H1 (cell line): ENCODE measurements around the gene RASA4B. TPM values are rescaled to one million over a fixed set of nuclear protein-coding genes. Genes with fewer than 3 reads are reported as not detected.
A peak's percentile ranks its signal among the peaks of the same experiment; 100 is the strongest.
"Not testable (repeated sequence)": the region's sequence is repeated elsewhere in the genome, so short reads cannot be mapped to it uniquely, and the experiment has no call there.

ENCODE experiments used
- CTCF ChIA-PET: fragments of 300-600 bp; sonication (Branson Sonifier 250); formaldehyde crosslinking; loops from one replicate; lab custom pipeline; 2021; ENCODE audit not compliant: partially characterized antibody; lab: Charles Lee
- POLR2A ChIA-PET: fragments of 300-600 bp; sonication (Branson Sonifier 250); formaldehyde crosslinking; loops from one replicate; lab custom pipeline; 2021; ENCODE audit warnings: inconsistent platforms; ENCODE audit not compliant: partially characterized antibody; lab: Charles Lee
- DNase-seq, 2 experiments: peaks; one replicate each; pipeline versions ENCODE4 v3.0.0 to v3.0.0-alpha.2; 2010 to 2022; ENCODE audit warnings: low spot score in 2 of 2, low read depth in 1 of 2, mixed read lengths in 1 of 2
- FAIRE-seq: peaks from 2 replicates; lab custom pipeline; 2011; peaks lifted over from hg19 to GRCh38; lab: Jason Lieb, UNC
- H2AFZ ChIP-seq: 2 replicates; pipeline ENCODE4 v1.8.1; 2012; ENCODE audit warnings: low read length, inconsistent platforms
- H2AK5ac ChIP-seq: 2 replicates; pipeline ENCODE4 v1.6.1; 2013; ENCODE audit warnings: low read depth, low read length
- H2BK120ac ChIP-seq: replicated peaks from 2 replicates; pipeline ENCODE3; 2013; ENCODE audit warnings: low read depth, low read length, inconsistent platforms
- H2BK12ac ChIP-seq: 2 replicates; pipeline ENCODE4 v1.6.1; 2013; ENCODE audit warnings: low read depth, low read length
- H2BK15ac ChIP-seq: 2 replicates; pipeline ENCODE4 v1.6.1; 2013; ENCODE audit warnings: low read length
- H2BK20ac ChIP-seq: 2 replicates; pipeline ENCODE4 v1.6.1; 2013; ENCODE audit warnings: low read length
- H2BK5ac ChIP-seq: 2 replicates; pipeline ENCODE4 v1.6.1; 2013; ENCODE audit warnings: low read depth, low read length
- H3K14ac ChIP-seq: 2 replicates; pipeline ENCODE4 v1.6.1; 2013; ENCODE audit warnings: inconsistent platforms; ENCODE audit not compliant: insufficient read length
- H3K18ac ChIP-seq: 2 replicates; pipeline ENCODE4 v1.6.1; 2013; ENCODE audit warnings: low read length; ENCODE audit errors: extremely low read depth
- H3K23ac ChIP-seq: 2 replicates; pipeline ENCODE4 v1.6.1; 2013; ENCODE audit warnings: inconsistent platforms; ENCODE audit not compliant: insufficient read length
- H3K23me2 ChIP-seq: 2 replicates; pipeline ENCODE4 v1.6.1; 2013; ENCODE audit warnings: low read depth, low read length
- H3K27ac ChIP-seq: 2 replicates; pipeline ENCODE4 v1.6.1; 2011; ENCODE audit warnings: low read depth, low read length, inconsistent platforms
- H3K27me3 ChIP-seq, 4 experiments: replicated peaks in 1 of 4; 1 replicate in 1 of 4; 2 replicates in 3 of 4; pipeline versions ENCODE4 v1.6.1 to v1.8.1; 2011 to 2013; ENCODE audit warnings: low read length in 3 of 4, mild to moderate bottlenecking in 3 of 4, inconsistent platforms in 2 of 4, mixed read lengths in 2 of 4, moderate library complexity in 1 of 4; ENCODE audit not compliant: control insufficient read depth in 3 of 4, insufficient read depth in 3 of 4; ENCODE audit errors: extremely low read depth in 1 of 4
- H3K36me3 ChIP-seq, 4 experiments: 2 replicates each; pipeline versions ENCODE4 v1.6.1 to v1.8.1; 2011 to 2013; ENCODE audit warnings: mild to moderate bottlenecking in 4 of 4, low read length in 3 of 4, moderate library complexity in 2 of 4, control low read depth in 1 of 4, inconsistent platforms in 1 of 4; ENCODE audit not compliant: insufficient read depth in 4 of 4, control insufficient read depth in 2 of 4
- H3K4ac ChIP-seq: replicated peaks from 2 replicates; pipeline ENCODE3; 2013; ENCODE audit warnings: low read length, low read depth, mixed read lengths, inconsistent platforms; ENCODE audit not compliant: insufficient read length
- H3K4me1 ChIP-seq, 4 experiments: replicated peaks in 1 of 4; 1 replicate in 1 of 4; 2 replicates in 3 of 4; pipeline versions ENCODE4 v1.6.1 to v1.8.1; 2011 to 2013; ENCODE audit warnings: low read length in 3 of 4, inconsistent platforms in 2 of 4, mixed read lengths in 1 of 4; ENCODE audit not compliant: insufficient read depth in 4 of 4, control insufficient read depth in 3 of 4
- H3K4me2 ChIP-seq, 2 experiments: 2 replicates each; pipeline versions ENCODE4 v1.6.1 to v1.8.1; 2011 to 2013; ENCODE audit warnings: low read depth in 2 of 2, low read length in 2 of 2, control low read depth in 1 of 2, inconsistent platforms in 1 of 2, mild to moderate bottlenecking in 1 of 2; ENCODE audit not compliant: insufficient read depth in 1 of 2
- H3K4me3 ChIP-seq, 4 experiments: fragments of 200-600, 300-600 bp in 1 of 4; sonication (generic), shearing (Covaris generic), sonication (Bioruptor Twin) in 1 of 4; 2 replicates each; pipeline versions ENCODE4 v1.5.1 to v1.8.1; 2011 to 2016; ENCODE audit warnings: low read length in 4 of 4, low read depth in 3 of 4, control low read depth in 2 of 4, inconsistent platforms in 2 of 4, mild to moderate bottlenecking in 2 of 4, mixed read lengths in 1 of 4, moderate library complexity in 1 of 4; ENCODE audit not compliant: insufficient read depth in 2 of 4; ENCODE audit errors: extremely low read depth in 1 of 4
- H3K56ac ChIP-seq: replicated peaks from 2 replicates; pipeline ENCODE3; 2013; ENCODE audit warnings: low read depth, mild to moderate bottlenecking, mixed read lengths, low read length, inconsistent platforms; ENCODE audit not compliant: insufficient read length
- H3K79me1 ChIP-seq: 2 replicates; pipeline ENCODE4 v1.6.1; 2013; ENCODE audit warnings: low read depth, low read length, control low read depth
- H3K79me2 ChIP-seq, 2 experiments: 2 replicates each; pipeline versions ENCODE4 v1.6.1 to v1.8.1; 2012 to 2013; ENCODE audit warnings: low read length in 2 of 2, mild to moderate bottlenecking in 2 of 2, inconsistent platforms in 1 of 2; ENCODE audit not compliant: insufficient read depth in 2 of 2, control insufficient read depth in 1 of 2
- H3K9ac ChIP-seq, 4 experiments: replicated peaks in 1 of 4; 1 replicate in 1 of 4; 2 replicates in 3 of 4; pipeline versions ENCODE4 v1.6.1 to v1.8.1; 2011 to 2013; ENCODE audit warnings: low read depth in 3 of 4, low read length in 3 of 4, control low read depth in 2 of 4, mild to moderate bottlenecking in 2 of 4, moderate library complexity in 2 of 4, inconsistent platforms in 1 of 4; ENCODE audit errors: extremely low read depth in 1 of 4
- H3K9me3 ChIP-seq, 2 experiments: 2 replicates each; pipeline versions ENCODE4 v1.6.1 to v1.8.1; 2012 to 2013; ENCODE audit warnings: mild to moderate bottlenecking in 2 of 2, moderate library complexity in 2 of 2, control low read depth in 1 of 2, inconsistent platforms in 1 of 2, low read depth in 1 of 2, low read length in 1 of 2, mixed read lengths in 1 of 2; ENCODE audit not compliant: insufficient read depth in 2 of 2
- H4K20me1 ChIP-seq, 2 experiments: replicated peaks in 1 of 2; 2 replicates each; pipeline versions ENCODE3 to v1.8.1; 2011 to 2013; ENCODE audit warnings: inconsistent platforms in 2 of 2, low read length in 2 of 2, mild to moderate bottlenecking in 1 of 2; ENCODE audit not compliant: insufficient read depth in 2 of 2, control insufficient read depth in 1 of 2
- H4K5ac ChIP-seq: 2 replicates; pipeline ENCODE4 v1.6.1; 2013; ENCODE audit warnings: low read length, low read depth, mixed read lengths, inconsistent platforms; ENCODE audit not compliant: insufficient read length
- H4K8ac ChIP-seq: 2 replicates; pipeline ENCODE4 v1.8.0; 2013; ENCODE audit warnings: mild to moderate bottlenecking, moderate library complexity, low read length, inconsistent platforms; ENCODE audit not compliant: insufficient read depth; ENCODE audit errors: extremely low read depth
- H4K91ac ChIP-seq: replicated peaks from 2 replicates; pipeline ENCODE3; 2013; ENCODE audit warnings: low read length, mixed read lengths, inconsistent platforms; ENCODE audit not compliant: insufficient read length
- WGBS, 2 experiments: shearing (Covaris generic) in 1 of 2; methylation state at CpG; one replicate each; pipeline versions ENCODE4 v1.1.6 to v1.1.7; 2013 to 2015; ENCODE audit warnings: low lambda C conversion rate in 2 of 2, mixed read lengths in 2 of 2, inconsistent platforms in 1 of 2, low coverage in 1 of 2, missing lambda C conversion rate in 1 of 2; ENCODE audit not compliant: insufficient replicate concordance in 2 of 2, insufficient coverage in 1 of 2, insufficient read length in 1 of 2; ENCODE audit errors: extremely low coverage in 1 of 2, missing lambda C conversion rate in 1 of 2; 5-methylcytosine and 5-hydroxymethylcytosine counted together
- polyA plus RNA-seq, 7 experiments: library from polyadenylated mRNA; depleted of rRNA in 3 of 7; stranded (reverse) in 5 of 7; unstranded in 2 of 7; fragments of >200 nt in 5 of 7; fragments of 200-250 nt in 2 of 7; gene quantifications; 1 replicate in 5 of 7; 2 replicates in 1 of 7; 4 replicates in 1 of 7; pipeline versions ENCODE4 v1.2.1 to v1.2.3, GENCODE V29; 2011 to 2013; ENCODE audit warnings: missing spikeins in 2 of 7, mixed read lengths in 2 of 7
- total RNA-seq: library from RNA; stranded (reverse); fragmentation: NEBNext Ultra II Directional; extraction: Animal tissue kit (Norgen Biotek cat#: 25700); gene quantifications from 2 replicates; pipeline ENCODE4 v1.2.1, GENCODE V29; 2021

Gene RASA4B
- total and polyA plus RNA-seq, 2 of the 8 experiments (the other 6 are each of a cell fraction or from before 2014, with no cell fraction given), result 3.4 to 6.7 TPM

- H2BK15ac ChIP-seq, H3K36me3 ChIP-seq, FAIRE-seq, H3K14ac ChIP-seq, H3K27me3 ChIP-seq, H3K4me2 ChIP-seq, H3K9ac ChIP-seq, H3K4me3 ChIP-seq, H4K20me1 ChIP-seq, H3K9me3 ChIP-seq, CTCF ChIA-PET, POLR2A ChIA-PET, H3K56ac ChIP-seq, H4K5ac ChIP-seq, H3K79me1 ChIP-seq, H2BK120ac ChIP-seq, H2AFZ ChIP-seq, H4K91ac ChIP-seq, H3K79me2 ChIP-seq, H3K23me2 ChIP-seq, H2BK12ac ChIP-seq, H3K4ac ChIP-seq, H3K23ac ChIP-seq, H4K8ac ChIP-seq, H2BK5ac ChIP-seq, H2AK5ac ChIP-seq, H3K27ac ChIP-seq, H3K4me1 ChIP-seq, H2BK20ac ChIP-seq, H3K18ac ChIP-seq: not testable (repeated sequence)
- WGBS, 2 experiments, result 89% methylated on average over 5 of the region's 24 CpGs; no CpG with 5 or more reads in 1 of the 2 experiments
- peak in 1 of 2 experiments; percentile 39 for DNase-seq
Measured at GRCh38 chr7:102505298-102506185, 12.0 kb downstream of the RASA4B start.

GRCh38 chr7:102503141-102503540 lies 14.4 kb downstream of the RASA4B start:
- H3K9me3 ChIP-seq, H3K4ac ChIP-seq, H3K4me3 ChIP-seq, H2BK12ac ChIP-seq, H3K27me3 ChIP-seq, H2BK20ac ChIP-seq, H3K4me2 ChIP-seq, CTCF ChIA-PET, H3K79me2 ChIP-seq, H4K8ac ChIP-seq, H4K20me1 ChIP-seq, H3K4me1 ChIP-seq, H2BK5ac ChIP-seq, H3K9ac ChIP-seq, H3K79me1 ChIP-seq, H3K23ac ChIP-seq, H3K14ac ChIP-seq, POLR2A ChIA-PET, H2BK120ac ChIP-seq, H3K56ac ChIP-seq, H4K5ac ChIP-seq, FAIRE-seq, H2BK15ac ChIP-seq, H3K23me2 ChIP-seq, H4K91ac ChIP-seq, H3K36me3 ChIP-seq, H3K27ac ChIP-seq, H2AK5ac ChIP-seq, H2AFZ ChIP-seq, DNase-seq, H3K18ac ChIP-seq: not testable (repeated sequence)
- no CpG with 5 or more reads among the region's 12 CpGs for WGBS, 2 experiments
